ENCODE results near the gene CSNK1D. TPM values are rescaled to one million over a fixed set of nuclear protein-coding genes. Genes with fewer than 3 reads are reported as not detected.
A peak's percentile ranks its signal among the peaks of the same experiment; 100 is the strongest.

Gene CSNK1D
- total RNA-seq, 1 experiment from 2014 or later: 137 TPM

DNA sequence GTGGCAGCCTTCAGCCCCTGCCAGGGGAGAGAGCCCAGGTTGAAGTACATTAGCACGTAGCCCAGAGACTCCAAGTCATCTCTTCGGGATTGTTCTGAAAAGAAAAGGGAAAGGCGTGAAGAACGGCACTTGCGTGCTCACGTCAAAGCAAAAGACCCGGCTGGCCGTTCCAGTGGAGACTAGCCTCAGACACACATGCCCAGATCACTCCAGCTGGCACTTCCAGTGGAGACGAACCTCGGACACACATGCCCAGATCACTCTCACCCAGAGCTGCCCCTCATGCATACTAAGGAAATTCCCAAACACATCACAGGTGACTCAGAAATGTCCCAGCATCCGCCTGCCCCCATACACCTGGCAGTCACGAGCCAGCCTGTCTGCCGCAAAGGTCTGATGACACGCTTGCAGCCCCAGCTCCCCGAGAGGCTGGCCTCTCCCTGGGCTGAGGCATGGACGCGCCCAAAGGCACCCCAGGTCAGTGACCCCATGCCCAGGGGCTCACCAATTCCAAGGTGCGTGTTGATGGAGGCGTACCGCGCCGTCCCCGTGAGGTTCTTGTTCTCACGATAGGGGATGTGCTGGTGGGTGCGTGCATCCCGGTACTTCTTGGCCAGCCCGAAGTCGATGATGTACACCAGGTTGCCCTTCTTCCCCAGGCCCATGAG is 20.9 kb downstream of the CSNK1D start:
- DNase-seq: no peak
- H2BK120ac ChIP-seq (ENCODE audit: low read depth, low read length, poor library complexity, severe bottlenecking): no peak overlapping the region
- no peak overlapping the region for H4K91ac ChIP-seq (ENCODE audit: insufficient read length, low read depth, low read length)
- H3K9ac ChIP-seq (ENCODE audit: extremely low read depth, insufficient read length, low read length): no peak overlapping the region
- no peak overlapping the region for H3K4me2 ChIP-seq (ENCODE audit: insufficient read depth, insufficient read length, low read length)
- no peak overlapping the region for H3K14ac ChIP-seq (ENCODE audit: insufficient read depth, low read length)
- Mint-ChIP-seq H3K9me3 (no peaks in the 10 kb centered on the region; a peak in 1 of 5 replicates), H3K4me3 (no peak overlapping the region), H3K36me3 (ENCODE audit: insufficient read depth in 1 of 3, low read depth in 3 of 3) (peaks cover 61 to 83% (median 78%) of the 10 kb centered on the region in 3 experiments; a peak in 6 of 7 replicates), H3K27me3 (ENCODE audit: low read depth) (no peaks in the 10 kb centered on the region), H3K4me1 (0 out of 4 replicates have a peak, but pooled peaks cover 0 to 2% of the 10 kb centered on the region in 2 experiments), H3K27ac (peak overlapping the region; percentile 16 to 76 (median 65); a peak in 4 of 7 replicates)
- TF ChIP-seq, protein P1, sequence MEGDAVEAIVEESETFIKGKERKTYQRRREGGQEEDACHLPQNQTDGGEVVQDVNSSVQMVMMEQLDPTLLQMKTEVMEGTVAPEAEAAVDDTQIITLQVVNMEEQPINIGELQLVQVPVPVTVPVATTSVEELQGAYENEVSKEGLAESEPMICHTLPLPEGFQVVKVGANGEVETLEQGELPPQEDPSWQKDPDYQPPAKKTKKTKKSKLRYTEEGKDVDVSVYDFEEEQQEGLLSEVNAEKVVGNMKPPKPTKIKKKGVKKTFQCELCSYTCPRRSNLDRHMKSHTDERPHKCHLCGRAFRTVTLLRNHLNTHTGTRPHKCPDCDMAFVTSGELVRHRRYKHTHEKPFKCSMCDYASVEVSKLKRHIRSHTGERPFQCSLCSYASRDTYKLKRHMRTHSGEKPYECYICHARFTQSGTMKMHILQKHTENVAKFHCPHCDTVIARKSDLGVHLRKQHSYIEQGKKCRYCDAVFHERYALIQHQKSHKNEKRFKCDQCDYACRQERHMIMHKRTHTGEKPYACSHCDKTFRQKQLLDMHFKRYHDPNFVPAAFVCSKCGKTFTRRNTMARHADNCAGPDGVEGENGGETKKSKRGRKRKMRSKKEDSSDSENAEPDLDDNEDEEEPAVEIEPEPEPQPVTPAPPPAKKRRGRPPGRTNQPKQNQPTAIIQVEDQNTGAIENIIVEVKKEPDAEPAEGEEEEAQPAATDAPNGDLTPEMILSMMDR (conservative IDR thresholded peaks at IDR 0.05): no peak
- no peak overlapping the region for H4K5ac ChIP-seq (ENCODE audit: insufficient read length, low read depth, low read length)
- no CpG with 5 or more reads among the region's 28 CpGs for WGBS (ENCODE audit: extremely low coverage, insufficient read length, low lambda C conversion rate)
- no peaks in the 10 kb centered on the region for H3K23me2 ChIP-seq (ENCODE audit: insufficient read length, low read depth, low read length, poor library complexity, severe bottlenecking)
- H3K9me3 ChIP-seq (ENCODE audit: control insufficient read depth, low read depth, low read length): no peaks in the 10 kb centered on the region
- no peak overlapping the region for H4K8ac ChIP-seq (replicated peaks; ENCODE audit: insufficient read length, low read depth, low read length)
- no peak overlapping the region for H2AFZ ChIP-seq (ENCODE audit: low read length)
- no peak overlapping the region for H2AK5ac ChIP-seq (ENCODE audit: insufficient read length, low read length)
- no peak overlapping the region for H3T11ph ChIP-seq (ENCODE audit: low read length)
- H2BK12ac ChIP-seq (ENCODE audit: insufficient read length, low read depth, low read length): no peak overlapping the region
- no peak overlapping the region for H3K27ac ChIP-seq (ENCODE audit: insufficient read length, low read depth, low read length)
- peaks cover under 1% of the 10 kb centered on the region for H4K20me1 ChIP-seq (ENCODE audit: control insufficient read depth, insufficient read depth, insufficient read length)
- H2BK20ac ChIP-seq (ENCODE audit: low read depth, low read length, poor library complexity, severe bottlenecking): no peak overlapping the region
- no peak overlapping the region for H3K56ac ChIP-seq (ENCODE audit: insufficient read length, low read depth, low read length)
- H2BK5ac ChIP-seq (ENCODE audit: insufficient read length, low read length): no peak overlapping the region
- peaks cover 2% of the 10 kb centered on the region; the same call in 1 of the 2 replicates for H3K79me2 ChIP-seq (ENCODE audit: insufficient read depth, low read length)
- no peaks in the 10 kb centered on the region for H3K4me1 ChIP-seq (ENCODE audit: insufficient read depth, low read length)
- H3K79me1 ChIP-seq (ENCODE audit: insufficient read depth, low read depth, low read length, poor library complexity, severe bottlenecking): peaks cover 18% of the 10 kb centered on the region
- H3K18ac ChIP-seq (ENCODE audit: insufficient read length, low read depth, low read length): no peak overlapping the region
- H3K27me3 ChIP-seq (ENCODE audit: insufficient read depth, low read length): peaks cover 2% of the 10 kb centered on the region; the same call in 1 of the 2 replicates
- H3K4ac ChIP-seq (ENCODE audit: low read depth, low read length): no peak overlapping the region
- H3K23ac ChIP-seq (ENCODE audit: insufficient read length, low read depth, low read length): no peak overlapping the region
- no peak overlapping the region for H2BK15ac ChIP-seq (ENCODE audit: low read depth, low read length)

All from H9 (cell line).